SK-N-SH treated with all-trans-retinoic acid at 6 μM for 48 hours (cell line): Measurements from ENCODE around the gene GSE1.

Experiments
- ATAC-seq: fragments of 200-7000 bp; cut with Tn5 transposase; 3 replicates; pipeline ENCODE4 v1.9.1; 2020; ENCODE audit warnings: mild to moderate bottlenecking, moderate library complexity
- ARNTL ChIP-seq: fragments of 450-650 bp; formaldehyde crosslinking; IDR thresholded peaks from 2 replicates; pipeline ENCODE4 v1.5.0; 2020; ENCODE audit warnings: low read depth, mild to moderate bottlenecking, moderate library complexity, borderline replicate concordance
- BACH2 ChIP-seq: fragments of 250-450 bp; sonication (Bioruptor Pico); IDR thresholded peaks from 2 replicates; pipeline ENCODE4 v1.9.0; 2021; ENCODE audit warnings: mild to moderate bottlenecking, borderline replicate concordance
- CSDC2 ChIP-seq: fragments of 250-450 bp; sonication (Bioruptor Pico); IDR thresholded peaks from 2 replicates; pipeline ENCODE4 v1.5.0; 2020; ENCODE audit warnings: mild to moderate bottlenecking, moderate library complexity
- CSRNP3 ChIP-seq: fragments of 250-450 bp; sonication (Bioruptor Pico); IDR thresholded peaks from 2 replicates; pipeline ENCODE4 v1.5.1; 2021; ENCODE audit warnings: mild to moderate bottlenecking, moderate library complexity
- ESRRG ChIP-seq: fragments of 250-450 bp; sonication (Bioruptor Pico); IDR thresholded peaks from 2 replicates; pipeline ENCODE4 v1.6.1; 2021; ENCODE audit warnings: mild to moderate bottlenecking
- GLIS3 ChIP-seq: fragments of 250-450 bp; sonication (Bioruptor Pico); IDR thresholded peaks from 2 replicates; pipeline ENCODE4 v1.5.0; 2020; ENCODE audit warnings: mild to moderate bottlenecking, moderate library complexity
- ISL1 ChIP-seq: fragments of 250-450 bp; sonication (Bioruptor Pico); IDR thresholded peaks from 2 replicates; pipeline ENCODE4 v2.1.2; 2022; ENCODE audit warnings: mild to moderate bottlenecking, moderate library complexity
- OSR1 ChIP-seq: fragments of 250-450 bp; sonication (Bioruptor Pico); IDR thresholded peaks from 2 replicates; pipeline ENCODE4 v1.8.0; 2022; ENCODE audit warnings: moderate library complexity, mild to moderate bottlenecking, inconsistent platforms
- PATZ1 ChIP-seq: fragments of 250-450 bp; sonication (Bioruptor Pico); IDR thresholded peaks from 2 replicates; pipeline ENCODE4 v1.8.0; 2020; ENCODE audit warnings: mild to moderate bottlenecking, moderate library complexity, borderline replicate concordance
- POU6F1 ChIP-seq: fragments of 250-450 bp; sonication (Bioruptor Pico); IDR thresholded peaks from 2 replicates; pipeline ENCODE4 v1.8.0; 2021; ENCODE audit warnings: low read depth, mild to moderate bottlenecking, moderate library complexity, borderline replicate concordance
- PPARA ChIP-seq: fragments of 250-450 bp; sonication (Bioruptor Pico); IDR thresholded peaks from 2 replicates; pipeline ENCODE4 v1.5.0; 2020; ENCODE audit warnings: mild to moderate bottlenecking, borderline replicate concordance
- RARB ChIP-seq: fragments of 250-450 bp; sonication (Bioruptor Pico); IDR thresholded peaks from 2 replicates; pipeline ENCODE4 v1.8.0; 2021; ENCODE audit warnings: mild to moderate bottlenecking, moderate library complexity
- SNAI2 ChIP-seq: fragments of 250-450 bp; sonication (Bioruptor Pico); IDR thresholded peaks from 2 replicates; pipeline ENCODE4 v1.5.0; 2020; ENCODE audit warnings: mild to moderate bottlenecking, moderate library complexity
- TCF4 ChIP-seq: fragments of 250-450 bp; sonication (Bioruptor Pico); IDR thresholded peaks from 2 replicates; pipeline ENCODE4 v1.8.0; 2021; ENCODE audit warnings: mild to moderate bottlenecking, moderate library complexity, borderline replicate concordance
- TOX ChIP-seq: fragments of 250-450 bp; sonication (Bioruptor Pico); IDR thresholded peaks from 2 replicates; pipeline ENCODE4 v1.8.0; 2021; ENCODE audit warnings: mild to moderate bottlenecking, moderate library complexity, borderline replicate concordance
- ZFP3 ChIP-seq: fragments of 250-450 bp; sonication (Bioruptor Pico); IDR thresholded peaks from 2 replicates; pipeline ENCODE4 v1.5.0; 2020; ENCODE audit warnings: mild to moderate bottlenecking, moderate library complexity
- ZFP30 ChIP-seq: fragments of 450-650 bp; formaldehyde crosslinking; IDR thresholded peaks from 2 replicates; pipeline ENCODE4 v1.5.0; 2022; ENCODE audit warnings: mild to moderate bottlenecking, moderate library complexity
- ZNF565 ChIP-seq: fragments of 450-650 bp; formaldehyde crosslinking; conservative IDR thresholded peaks from 2 replicates; pipeline ENCODE4 v1.5.0; 2020; ENCODE audit warnings: low read depth, mild to moderate bottlenecking, moderate library complexity
- TF ChIP-seq, protein P1 (sequence below): fragments of 250-450 bp; sonication (Bioruptor Pico); IDR thresholded peaks from 2 replicates; pipeline ENCODE4 v1.5.1; 2020; ENCODE audit warnings: low read depth, mild to moderate bottlenecking, moderate library complexity

Gene GSE1

DNA sequence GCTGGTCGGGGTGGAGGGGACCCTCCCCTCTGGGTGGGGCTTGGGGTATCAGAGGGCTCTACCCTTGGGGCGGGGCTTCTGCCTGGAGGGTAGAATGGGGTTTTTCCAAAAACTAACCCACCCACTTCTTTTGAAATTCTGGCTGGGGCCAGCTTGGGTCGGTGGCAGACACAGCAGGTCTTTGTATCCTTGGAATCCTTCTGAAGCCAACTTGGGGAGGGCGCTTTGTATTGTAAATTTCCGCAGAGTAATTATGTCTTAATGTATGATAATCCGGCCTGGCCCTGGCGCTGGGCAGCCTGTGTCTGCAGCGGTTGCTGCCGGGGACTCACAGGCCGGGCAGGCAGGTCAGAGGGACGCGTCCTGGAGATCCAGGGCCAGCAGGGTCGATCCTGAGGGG lies 33.9 kb upstream of the GSE1 start:
- TF ChIP-seq, protein P1, sequence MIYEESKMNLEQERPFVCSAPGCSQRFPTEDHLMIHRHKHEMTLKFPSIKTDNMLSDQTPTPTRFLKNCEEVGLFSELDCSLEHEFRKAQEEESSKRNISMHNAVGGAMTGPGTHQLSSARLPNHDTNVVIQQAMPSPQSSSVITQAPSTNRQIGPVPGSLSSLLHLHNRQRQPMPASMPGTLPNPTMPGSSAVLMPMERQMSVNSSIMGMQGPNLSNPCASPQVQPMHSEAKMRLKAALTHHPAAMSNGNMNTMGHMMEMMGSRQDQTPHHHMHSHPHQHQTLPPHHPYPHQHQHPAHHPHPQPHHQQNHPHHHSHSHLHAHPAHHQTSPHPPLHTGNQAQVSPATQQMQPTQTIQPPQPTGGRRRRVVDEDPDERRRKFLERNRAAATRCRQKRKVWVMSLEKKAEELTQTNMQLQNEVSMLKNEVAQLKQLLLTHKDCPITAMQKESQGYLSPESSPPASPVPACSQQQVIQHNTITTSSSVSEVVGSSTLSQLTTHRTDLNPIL (CRISPR knock-in tag): no peak
- TF ChIP-seq ZNF565: no peak
- TF ChIP-seq ISL1 (CRISPR knock-in tag): no peak
- no peak for TF ChIP-seq ESRRG (CRISPR knock-in tag)
- TF ChIP-seq GLIS3 (CRISPR knock-in tag): no peak
- TF ChIP-seq ZFP30 (CRISPR knock-in tag): no peak
- no peak for TF ChIP-seq ARNTL (CRISPR knock-in tag)
- no peak for ATAC-seq

DNA sequence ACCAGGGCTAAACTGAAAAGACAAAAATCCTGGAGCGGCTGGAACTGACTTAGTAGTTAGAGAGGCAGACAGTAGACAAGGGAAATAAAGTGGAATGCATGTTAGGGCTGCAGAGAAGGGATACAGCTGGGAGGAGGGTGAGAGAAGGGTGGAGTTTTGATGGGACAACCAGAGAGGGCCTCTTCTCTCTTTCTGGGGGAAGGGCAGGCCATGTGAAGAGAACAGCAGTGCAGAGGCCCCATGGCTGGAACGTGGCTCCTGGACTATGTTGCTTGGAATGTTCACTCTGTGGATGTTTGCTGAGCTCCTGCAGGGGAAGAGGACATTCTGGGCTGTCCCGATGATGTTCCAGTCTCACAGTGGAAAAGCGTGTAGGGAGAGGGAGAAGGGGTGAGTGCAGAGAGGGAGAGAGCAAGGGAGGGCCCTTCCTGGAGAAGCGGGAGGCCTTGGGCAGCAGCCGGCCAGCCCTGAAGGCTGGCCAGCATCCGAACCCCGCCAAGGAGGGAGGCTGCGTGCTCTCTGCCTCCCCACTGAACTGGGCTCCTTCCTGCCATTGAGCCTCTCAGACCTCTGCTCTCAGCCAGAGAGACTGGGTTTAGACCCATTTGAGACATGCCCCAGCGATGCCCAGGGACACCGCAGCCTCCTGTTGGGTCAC lies 33.1 kb upstream of the GSE1 start:
- ATAC-seq: no peak
- TF ChIP-seq, protein P1 (CRISPR knock-in tag): no peak
- no peak for TF ChIP-seq CSRNP3 (CRISPR knock-in tag)

GRCh38 chr16:85580684-85581083 lies 32.4 kb upstream of the GSE1 start:
- no peak for ATAC-seq
- TF ChIP-seq, protein P1 (CRISPR knock-in tag): no peak
- TF ChIP-seq OSR1 (CRISPR knock-in tag) (no peak), PPARA (CRISPR knock-in tag) (no peak), PATZ1 (CRISPR knock-in tag) (no peak), ISL1 (CRISPR knock-in tag) (no peak), TCF4 (CRISPR knock-in tag) (no peak), ARNTL (CRISPR knock-in tag) (no peak), CSRNP3 (CRISPR knock-in tag) (no peak), POU6F1 (CRISPR knock-in tag) (no peak), SNAI2 (no peak), TOX (CRISPR knock-in tag) (no peak), BACH2 (CRISPR knock-in tag) (no peak), ESRRG (CRISPR knock-in tag) (no peak), ZFP3 (CRISPR knock-in tag) (no peak), CSDC2 (CRISPR knock-in tag) (no peak), RARB (CRISPR knock-in tag) (no peak), GLIS3 (CRISPR knock-in tag) (no peak)
